ENCODE results near the gene EXOSC1. TPM values are rescaled to one million over a fixed set of nuclear protein-coding genes. Genes with fewer than 3 reads are reported as not detected.
"Not testable (repeated sequence)": the region's sequence is repeated elsewhere in the genome, so short reads cannot be mapped to it uniquely, and the experiment has no call there.

EXOSC1 gene
- total RNA-seq, 2 experiments from 2014 or later: 46.5 to 47.9 TPM

GRCh38 chr10:97416565-97416964 lies 29.2 kb downstream of the EXOSC1 start:
- POLR2A ChIA-PET: interaction anchor here (1.0 kb wide), 1 partner anchor 11 kb away, joined by 6 read pairs; no protein-coding TSS in a partner anchor
- Mint-ChIP-seq H3K9me3 (no peaks in the 10 kb centered on the region), H3K36me3 (no peaks in the 10 kb centered on the region), H3K4me1 (peaks cover 53% of the 10 kb centered on the region), H3K27me3 (no peaks in the 10 kb centered on the region), H3K27ac (peak overlapping the region; percentile 90), H3K4me3 (peak overlapping the region; percentile 68)
- no peak for ATAC-seq (ENCODE audit: low read depth)
- no peak for DNase-seq

- no peaks in the 10 kb centered on the region for H3K27me3 Mint-ChIP-seq
- H3K27ac Mint-ChIP-seq: peak overlapping the region; percentile 74
- no peaks in the 10 kb centered on the region for H3K9me3 Mint-ChIP-seq
- peak overlapping the region; percentile 51 for H3K4me3 Mint-ChIP-seq
- POLR2A ChIA-PET: interaction anchor here (1.0 to 3.0 kb wide), 3 partner anchors 11 to 55 kb away, joined by 3 to 26 read pairs (median 4); partner anchors contain the start of gene PGAM1
- H3K4me1 Mint-ChIP-seq: peaks cover 43% of the 10 kb centered on the region
- H3K36me3 Mint-ChIP-seq: no peaks in the 10 kb centered on the region
- no peak for DNase-seq
- no peak for ATAC-seq (ENCODE audit: low read depth)
Observed at GRCh38 chr10:97412891-97413304, 32.9 kb downstream of the EXOSC1 start.

- ATAC-seq (ENCODE audit: low read depth): no peak
- H3K4me1 Mint-ChIP-seq: peaks cover 40% of the 10 kb centered on the region
- H3K9me3 Mint-ChIP-seq: no peaks in the 10 kb centered on the region
- no peak for DNase-seq
- H3K27ac Mint-ChIP-seq: no peak overlapping the region
- no peak overlapping the region for H3K4me3 Mint-ChIP-seq
- POLR2A ChIA-PET: interaction anchor here (1.0 to 1.3 kb wide), 2 partner anchors 10 to 16 kb away, joined by 4 to 5 read pairs; partner anchors contain the start of gene RRP12
- no peaks in the 10 kb centered on the region for H3K36me3 Mint-ChIP-seq
- H3K27me3 Mint-ChIP-seq: no peaks in the 10 kb centered on the region
Observed at GRCh38 chr10:97411406-97411805, 34.4 kb downstream of the EXOSC1 start.

- Mint-ChIP-seq H3K9me3 (no peaks in the 10 kb centered on the region), H3K4me3 (no peak overlapping the region), H3K4me1 (peaks cover 18% of the 10 kb centered on the region), H3K36me3 (no peaks in the 10 kb centered on the region), H3K27me3 (no peaks in the 10 kb centered on the region), H3K27ac (no peak overlapping the region)
- DNase-seq (no peak), ATAC-seq (ENCODE audit: low read depth) (no peak)
- POLR2A ChIA-PET: interaction anchor here (1.1 to 1.3 kb wide), 3 partner anchors 10 to 19 kb away, joined by 3 to 4 read pairs (median 3); no protein-coding TSS in a partner anchor
Observed at GRCh38 chr10:97408496-97408992, 37.3 kb downstream of the EXOSC1 start.

- Mint-ChIP-seq H3K4me1 (peaks cover 14% of the 10 kb centered on the region), H3K36me3 (no peaks in the 10 kb centered on the region), H3K27me3 (no peaks in the 10 kb centered on the region), H3K9me3 (no peaks in the 10 kb centered on the region), H3K27ac (peak overlapping the region; percentile 75), H3K4me3 (no peak overlapping the region)
- DNase-seq (no peak), ATAC-seq (ENCODE audit: low read depth) (no peak)
- POLR2A ChIA-PET: interaction anchor here (1.2 to 1.3 kb wide), 2 partner anchors 16 to 20 kb away, joined by 3 read pairs; no protein-coding TSS in a partner anchor
Observed at GRCh38 chr10:97407952-97408248, 37.9 kb downstream of the EXOSC1 start.

- Mint-ChIP-seq H3K27ac (peak overlapping the region; percentile 75), H3K4me3 (peak overlapping the region; percentile 63), H3K9me3 (no peaks in the 10 kb centered on the region), H3K4me1 (peaks cover 12% of the 10 kb centered on the region), H3K27me3 (no peaks in the 10 kb centered on the region), H3K36me3 (no peaks in the 10 kb centered on the region)
- DNase-seq: peak; percentile 72
- POLR2A ChIA-PET: interaction anchor here (1.2 to 1.3 kb wide), 2 partner anchors 16 to 20 kb away, joined by 3 read pairs; no protein-coding TSS in a partner anchor
- peak; percentile 98 for ATAC-seq (ENCODE audit: low read depth)
Observed at GRCh38 chr10:97407211-97407951, 38.4 kb downstream of the EXOSC1 start.

GRCh38 chr10:97406483-97406882 lies 39.3 kb downstream of the EXOSC1 start:
- peaks cover 13% of the 10 kb centered on the region for H3K4me1 Mint-ChIP-seq
- H3K27me3 Mint-ChIP-seq; ATAC-seq (ENCODE audit: low read depth); H3K9me3 Mint-ChIP-seq; H3K36me3 Mint-ChIP-seq; DNase-seq; POLR2A ChIA-PET; H3K4me3 Mint-ChIP-seq; H3K27ac Mint-ChIP-seq: not testable (repeated sequence)

GRCh38 chr10:97406064-97406463 lies 39.7 kb downstream of the EXOSC1 start:
- no peak overlapping the region for H3K27ac Mint-ChIP-seq
- POLR2A ChIA-PET: no interaction called here
- no peak overlapping the region for H3K4me3 Mint-ChIP-seq

GRCh38 chr10:97404044-97404443 lies 41.8 kb downstream of the EXOSC1 start:
- no peaks in the 10 kb centered on the region for H3K36me3 Mint-ChIP-seq
- ATAC-seq (ENCODE audit: low read depth) (no peak), DNase-seq (no peak)
- no peak overlapping the region for H3K27ac Mint-ChIP-seq
- no peaks in the 10 kb centered on the region for H3K9me3 Mint-ChIP-seq
- H3K27me3 Mint-ChIP-seq: no peaks in the 10 kb centered on the region
- POLR2A ChIA-PET: interaction anchor here (1.4 kb wide), 1 partner anchor 10 kb away, joined by 4 read pairs; no protein-coding TSS in a partner anchor
- H3K4me3 Mint-ChIP-seq: no peak overlapping the region
- peaks cover 13% of the 10 kb centered on the region for H3K4me1 Mint-ChIP-seq

More at GRCh38 chr10:97406064-97406463, 39.7 kb downstream of the EXOSC1 start:
- Mint-ChIP-seq H3K4me1 (peaks cover 16% of the 10 kb centered on the region), H3K9me3 (no peaks in the 10 kb centered on the region), H3K36me3 (no peaks in the 10 kb centered on the region), H3K27me3 (no peaks in the 10 kb centered on the region)
- DNase-seq: no peak
- no peak for ATAC-seq (ENCODE audit: low read depth)

- peaks cover 5% of the 10 kb centered on the region for H3K4me1 Mint-ChIP-seq
- ATAC-seq (ENCODE audit: low read depth) (no peak), DNase-seq (no peak)
- no peaks in the 10 kb centered on the region for H3K27me3 Mint-ChIP-seq
- H3K36me3 Mint-ChIP-seq: no peaks in the 10 kb centered on the region
- H3K27ac Mint-ChIP-seq: peak overlapping the region; percentile 85
- H3K9me3 Mint-ChIP-seq: no peaks in the 10 kb centered on the region
- POLR2A ChIA-PET: interaction anchor here (0.5 to 2.1 kb wide), 14 partner anchors 8 to 733 kb away, joined by 3 to 25 read pairs (median 6); partner anchors contain the start of genes FRAT1, FRAT2, PI4K2A and R3HCC1L
- peak overlapping the region; percentile 90 for H3K4me3 Mint-ChIP-seq
Observed at GRCh38 chr10:97401455-97401919, 44.3 kb downstream of the EXOSC1 start.

GRCh38 chr10:97400665-97401454 lies 44.9 kb downstream of the EXOSC1 start, which contains the start of gene RRP12:
TSS of gene RRP12 (minus strand) at chr10:97401340. CDS start at chr10:97401231, 109 bp downstream.
- ATAC-seq (ENCODE audit: low read depth) (peak; percentile 92), DNase-seq (peak; percentile 74)
- Mint-ChIP-seq H3K9me3 (no peaks in the 10 kb centered on the region), H3K27ac (peak within 1 kb of the TSS; percentile 85), H3K4me3 (peak within 1 kb of the TSS; percentile 90), H3K36me3 (peaks cover 2% of the 10 kb centered on the region), H3K27me3 (no peaks in the 10 kb centered on the region), H3K4me1 (peaks cover 5% of the 10 kb centered on the region)
- POLR2A ChIA-PET: interaction anchor here (0.5 to 2.1 kb wide), 14 partner anchors 9 to 734 kb away, joined by 3 to 25 read pairs (median 4); partner anchors contain the start of genes FRAT1, FRAT2, PI4K2A and R3HCC1L

GRCh38 chr10:97399843-97400545 lies 45.8 kb downstream of the EXOSC1 start:
- Mint-ChIP-seq H3K27ac (peak overlapping the region; percentile 85), H3K27me3 (no peaks in the 10 kb centered on the region), H3K4me3 (peak overlapping the region; percentile 90), H3K4me1 (peaks cover 5% of the 10 kb centered on the region), H3K36me3 (peaks cover 2% of the 10 kb centered on the region), H3K9me3 (no peaks in the 10 kb centered on the region)
- DNase-seq: no peak
- POLR2A ChIA-PET: interaction anchor here (0.7 to 1.7 kb wide), 3 partner anchors 10 to 142 kb away, joined by 3 to 6 read pairs (median 3); no protein-coding TSS in a partner anchor
- no peak for ATAC-seq (ENCODE audit: low read depth)

Measured in activated naive CD8-positive, alpha-beta T cell treated with anti-CD3 and anti-CD28 coated beads, Interleukin-2, amount 10 ng/mL, durations not matched to agents 7 days and 5 days (primary cell).